ENCODE results near the gene RAB6B. TPM values are rescaled to one million over a fixed set of nuclear protein-coding genes. Genes with fewer than 3 reads are reported as not detected.

RAB6B gene
- total RNA-seq, 1 donor from 2014 or later: 0.37 TPM

GRCh38 chr3:133860519-133860918, 35.2 kb downstream of the RAB6B start:
- DNase-seq (ENCODE audit: low read depth): no peak

- no peak for DNase-seq (ENCODE audit: low read depth)
These were observed 36.1 kb downstream of the RAB6B start for GRCh38 chr3:133859381-133860234.

- no peak for DNase-seq (ENCODE audit: low read depth)
These were observed 37.9 kb downstream of the RAB6B start for GRCh38 chr3:133857767-133858166.

- no peak for DNase-seq (ENCODE audit: low read depth)
These were observed 39.4 kb downstream of the RAB6B start for GRCh38 chr3:133856316-133856715.

GRCh38 chr3:133855772-133856171, 39.9 kb downstream of the RAB6B start:
- no peak for DNase-seq (ENCODE audit: low read depth)

- no peak for DNase-seq (ENCODE audit: low read depth)
These were observed 40.7 kb downstream of the RAB6B start for GRCh38 chr3:133855002-133855370.

- DNase-seq (ENCODE audit: low read depth): no peak
These were observed 41.2 kb downstream of the RAB6B start for GRCh38 chr3:133854264-133855001.

- DNase-seq (ENCODE audit: low read depth): no peak
These were observed 41.8 kb downstream of the RAB6B start for GRCh38 chr3:133853925-133854227.

- DNase-seq (ENCODE audit: low read depth): no peak
These were observed 42.4 kb downstream of the RAB6B start for GRCh38 chr3:133853063-133853924.

GRCh38 chr3:133851931-133852330, 43.8 kb downstream of the RAB6B start:
- DNase-seq (ENCODE audit: low read depth): peak; percentile 38

- no peak for DNase-seq (ENCODE audit: low read depth)
These were observed 44.3 kb downstream of the RAB6B start for GRCh38 chr3:133851266-133851906.

GRCh38 chr3:133850034-133850433, 45.6 kb downstream of the RAB6B start:
- no peak for DNase-seq (ENCODE audit: low read depth)

GRCh38 chr3:133849346-133849745, 46.3 kb downstream of the RAB6B start:
- no peak for DNase-seq (ENCODE audit: low read depth)

- no peak for DNase-seq (ENCODE audit: low read depth)
These were observed 50.6 kb downstream of the RAB6B start for GRCh38 chr3:133845127-133845526.

- peak; percentile 93 for DNase-seq (ENCODE audit: low read depth)
These were observed 52.0 kb downstream of the RAB6B start for GRCh38 chr3:133843634-133844033.

GRCh38 chr3:133842158-133842557, 53.5 kb downstream of the RAB6B start:
- no peak for DNase-seq (ENCODE audit: low read depth)

GRCh38 chr3:133841196-133841595, 54.5 kb downstream of the RAB6B start:
- no peak for DNase-seq (ENCODE audit: low read depth)

GRCh38 chr3:133840767-133841166, 54.9 kb downstream of the RAB6B start:
- DNase-seq (ENCODE audit: low read depth): no peak

- DNase-seq (ENCODE audit: low read depth): no peak
These were observed 55.5 kb downstream of the RAB6B start for GRCh38 chr3:133840055-133840737.

- DNase-seq (ENCODE audit: low read depth): no peak
These were observed 56.5 kb downstream of the RAB6B start for GRCh38 chr3:133838916-133839800.
